ENCODE measurements around the gene ZSWIM6.

Gene ZSWIM6

DNA sequence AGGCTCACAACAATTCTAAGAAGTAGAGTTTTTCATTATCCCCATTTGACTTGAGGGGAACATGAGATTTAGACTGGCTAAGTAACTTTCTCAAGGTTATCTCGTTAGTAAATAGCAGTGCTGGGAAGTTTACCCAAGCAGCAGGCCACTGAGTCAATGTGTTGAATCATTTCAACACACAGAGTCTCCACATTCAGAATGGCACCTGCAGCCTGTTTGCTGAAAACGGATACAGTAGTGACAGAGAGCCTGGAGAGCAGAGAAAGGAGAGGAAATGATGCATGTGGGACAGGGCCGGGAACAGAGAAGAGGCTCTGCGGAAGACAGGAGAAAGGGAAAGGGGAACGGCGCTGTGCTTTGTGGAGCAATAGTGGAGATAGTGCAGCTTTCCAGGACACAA, 33.5 kb upstream of the ZSWIM6 start:
- no peak for DNase-seq (ENCODE audit: low read depth)
- TF ChIP-seq, protein P1, sequence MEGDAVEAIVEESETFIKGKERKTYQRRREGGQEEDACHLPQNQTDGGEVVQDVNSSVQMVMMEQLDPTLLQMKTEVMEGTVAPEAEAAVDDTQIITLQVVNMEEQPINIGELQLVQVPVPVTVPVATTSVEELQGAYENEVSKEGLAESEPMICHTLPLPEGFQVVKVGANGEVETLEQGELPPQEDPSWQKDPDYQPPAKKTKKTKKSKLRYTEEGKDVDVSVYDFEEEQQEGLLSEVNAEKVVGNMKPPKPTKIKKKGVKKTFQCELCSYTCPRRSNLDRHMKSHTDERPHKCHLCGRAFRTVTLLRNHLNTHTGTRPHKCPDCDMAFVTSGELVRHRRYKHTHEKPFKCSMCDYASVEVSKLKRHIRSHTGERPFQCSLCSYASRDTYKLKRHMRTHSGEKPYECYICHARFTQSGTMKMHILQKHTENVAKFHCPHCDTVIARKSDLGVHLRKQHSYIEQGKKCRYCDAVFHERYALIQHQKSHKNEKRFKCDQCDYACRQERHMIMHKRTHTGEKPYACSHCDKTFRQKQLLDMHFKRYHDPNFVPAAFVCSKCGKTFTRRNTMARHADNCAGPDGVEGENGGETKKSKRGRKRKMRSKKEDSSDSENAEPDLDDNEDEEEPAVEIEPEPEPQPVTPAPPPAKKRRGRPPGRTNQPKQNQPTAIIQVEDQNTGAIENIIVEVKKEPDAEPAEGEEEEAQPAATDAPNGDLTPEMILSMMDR (IDR thresholded peaks at IDR 0.05; ENCODE audit: control insufficient read depth, extremely low read depth, insufficient read depth), result no peak
- H3K4me3 ChIP-seq (ENCODE audit: low read depth, low read length), result no peak overlapping the region

DNA sequence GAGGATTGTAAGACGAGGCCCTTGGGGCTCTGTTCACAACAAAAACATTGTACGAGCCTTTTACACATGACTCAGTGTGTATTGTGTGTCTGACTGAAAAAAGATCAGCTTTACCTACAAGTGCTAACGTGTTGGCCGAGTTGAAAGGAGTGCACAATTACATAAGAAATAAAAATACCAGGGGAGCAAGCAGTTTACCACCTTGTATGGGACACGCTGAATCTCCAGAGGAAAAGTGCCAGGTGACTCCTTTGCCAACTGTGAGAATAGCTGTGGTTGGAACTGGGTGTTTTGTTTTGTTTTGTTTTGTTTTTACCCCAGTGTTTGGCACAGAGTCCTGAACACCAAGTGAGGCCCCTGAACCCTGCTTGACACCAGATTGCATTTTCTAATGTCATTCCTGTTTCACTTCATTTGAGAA, 32.8 kb upstream of the ZSWIM6 start:
- DNase-seq (ENCODE audit: low read depth), result no peak
- TF ChIP-seq, protein P1 (IDR thresholded peaks at IDR 0.05; ENCODE audit: control insufficient read depth, extremely low read depth, insufficient read depth), result no peak
- H3K4me3 ChIP-seq (ENCODE audit: low read depth, low read length), result no peak overlapping the region

DNA sequence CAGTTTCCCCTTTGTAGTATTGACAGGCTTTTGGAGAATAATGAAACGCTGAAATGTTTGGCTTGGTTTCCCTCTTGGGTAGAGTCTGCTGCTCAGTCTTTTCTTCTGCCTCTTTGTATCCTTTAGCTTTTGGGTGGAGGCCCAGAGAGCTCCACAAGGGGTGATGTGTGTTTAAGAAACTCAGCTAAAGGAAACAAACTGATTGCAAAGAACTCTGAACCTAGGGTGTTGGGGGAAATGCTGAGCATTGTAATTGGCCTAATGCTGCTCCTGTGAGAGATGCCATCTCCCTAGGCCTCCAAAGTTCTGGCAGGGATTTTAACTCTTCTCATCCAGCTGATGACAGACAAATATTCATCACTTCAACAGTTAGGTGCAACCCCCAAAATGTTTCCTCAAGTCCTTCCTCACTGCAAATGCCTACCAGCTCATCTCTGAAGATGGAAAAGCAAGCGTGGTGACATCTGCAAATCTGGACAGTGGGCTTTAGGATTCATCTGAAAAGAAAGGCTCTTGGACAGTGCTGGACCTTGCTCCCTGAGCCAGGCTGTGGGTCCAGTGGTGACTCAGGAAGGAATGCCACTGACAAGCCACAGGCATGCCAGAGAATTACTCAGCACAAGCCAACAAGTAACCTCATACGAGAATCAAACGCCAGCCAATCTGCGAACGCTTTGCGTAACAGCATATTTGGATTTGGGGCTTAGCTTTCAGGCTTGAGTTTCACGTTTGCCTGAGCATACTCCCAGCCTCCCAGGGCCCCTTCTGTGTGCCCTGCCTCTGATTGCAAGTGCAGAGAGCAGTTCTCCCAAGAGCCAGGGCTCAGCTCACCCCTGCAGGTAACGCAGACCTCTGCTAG, 30.5 kb upstream of the ZSWIM6 start:
- no peak for DNase-seq (ENCODE audit: low read depth)
- TF ChIP-seq, protein P1 (IDR thresholded peaks at IDR 0.05; ENCODE audit: control insufficient read depth, extremely low read depth, insufficient read depth), result no peak
- no peak overlapping the region for H3K4me3 ChIP-seq (ENCODE audit: low read depth, low read length)

DNA sequence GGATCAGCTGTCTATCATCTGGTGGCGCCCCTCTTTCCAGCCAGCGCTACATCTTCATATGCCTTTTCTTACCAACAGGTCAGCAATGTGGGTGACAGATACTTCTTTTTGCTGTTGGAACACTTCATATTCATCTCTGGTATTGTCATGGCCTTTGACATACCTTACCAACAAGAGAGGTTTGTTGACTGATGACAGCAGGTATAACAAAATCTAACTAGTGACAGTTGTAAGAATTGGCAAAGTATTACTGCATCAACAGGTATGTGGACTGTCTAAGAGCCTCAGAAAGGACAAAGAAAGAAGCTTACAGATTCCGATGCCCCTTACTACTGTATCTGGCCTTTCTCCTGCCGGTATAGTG, 29.9 kb upstream of the ZSWIM6 start:
- no peak overlapping the region for H3K4me3 ChIP-seq (ENCODE audit: low read depth, low read length)
- TF ChIP-seq, protein P1 (IDR thresholded peaks at IDR 0.05; ENCODE audit: control insufficient read depth, extremely low read depth, insufficient read depth), result no peak
- no peak for DNase-seq (ENCODE audit: low read depth)

DNA sequence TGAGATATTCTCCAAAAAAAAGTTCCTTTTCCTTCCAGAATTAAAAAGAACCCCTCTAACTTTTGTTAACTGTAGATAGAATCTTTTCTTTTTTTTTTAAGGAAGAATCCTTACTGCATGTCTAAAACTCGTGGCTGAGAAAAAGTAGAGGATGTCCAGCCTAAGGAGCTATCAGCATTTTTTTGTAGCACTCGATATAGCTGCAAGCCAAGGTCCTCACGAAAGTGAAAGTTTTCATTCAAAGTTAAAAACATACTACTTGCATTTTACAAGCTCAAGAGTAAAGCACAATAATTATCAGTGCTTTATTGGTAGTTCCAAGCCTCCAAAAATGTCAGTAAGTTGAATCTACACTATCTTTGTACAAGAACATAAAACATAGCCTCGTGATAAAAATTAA, 28.7 kb upstream of the ZSWIM6 start:
- no peak overlapping the region for H3K4me3 ChIP-seq (ENCODE audit: low read depth, low read length)
- TF ChIP-seq, protein P1 (IDR thresholded peaks at IDR 0.05; ENCODE audit: control insufficient read depth, extremely low read depth, insufficient read depth), result no peak
- no peak for DNase-seq (ENCODE audit: low read depth)

DNA sequence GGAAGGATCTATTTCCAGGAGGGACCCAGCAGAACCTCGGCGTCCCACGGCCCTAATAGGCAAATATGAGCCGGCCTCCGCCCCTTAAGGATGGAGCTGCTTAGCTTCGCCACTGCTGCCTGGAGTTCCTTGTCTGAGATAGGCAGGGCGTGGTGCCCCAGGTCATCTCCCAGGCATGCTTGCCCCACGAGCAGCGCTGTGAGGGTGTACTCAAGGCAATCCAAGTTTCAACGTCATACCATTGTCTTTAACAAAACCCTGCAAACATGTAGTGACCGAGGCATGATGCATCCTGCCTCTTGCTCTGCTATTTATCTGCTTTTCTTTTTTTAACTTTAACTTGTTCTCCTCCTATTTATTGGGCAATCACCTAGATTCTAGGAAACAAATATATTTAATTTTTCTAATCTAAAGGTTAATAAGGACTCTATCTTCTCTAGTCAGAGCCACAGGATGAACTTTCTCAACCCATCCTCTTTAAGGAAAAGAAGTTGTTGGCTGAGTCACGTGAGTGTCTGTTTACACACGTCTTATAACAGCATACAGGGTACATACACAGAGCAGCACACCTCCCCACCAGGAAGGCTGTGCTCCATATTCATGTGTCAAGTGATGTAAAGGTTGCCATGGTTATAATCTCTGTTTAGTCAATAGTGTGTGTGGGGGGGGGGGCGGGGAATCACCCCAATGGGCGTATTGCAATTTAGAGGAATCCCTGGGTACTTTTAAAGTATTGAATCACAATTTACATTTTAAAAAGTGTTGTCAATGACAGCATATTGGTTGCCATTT, 27.3 kb upstream of the ZSWIM6 start:
- TF ChIP-seq, protein P1 (IDR thresholded peaks at IDR 0.05; ENCODE audit: control insufficient read depth, extremely low read depth, insufficient read depth), result no peak
- H3K4me3 ChIP-seq (ENCODE audit: low read depth, low read length), result no peak overlapping the region
- peak; percentile 54 for DNase-seq (ENCODE audit: low read depth)
